ENCODE measurements around the gene ST6GALNAC1.

- TF ChIP-seq GATA2 (IDR thresholded peaks at IDR 0.05; ENCODE audit: low read depth, low read length) (no peak), GATA3 (IDR thresholded peaks at IDR 0.05; ENCODE audit: low read depth, low read length) (no peak)
Observed at GRCh38 chr17:76594690-76595089, 48.9 kb downstream of the ST6GALNAC1 start.
